PC-3 (cell line): ENCODE measurements around the gene FGFR2. TPM values are rescaled to one million over a fixed set of nuclear protein-coding genes. Genes with fewer than 3 reads are reported as not detected.

Experiments
- ATAC-seq: fragments of 200-7000 bp; cut with Tn5 transposase; 2 replicates; pipeline ENCODE4 v1.9.1; 2020; ENCODE audit warnings: mild to moderate bottlenecking, moderate library complexity
- BruUV-seq: library from RNA; stranded (reverse); fragments of 400-500 nt; replicated peaks from 2 replicates; lab custom pipeline; 2021; lab: Mats Ljungman, UMichigan
- CTCF ChIA-PET: fragments of 300-600 bp; sonication (Branson Sonifier 250); formaldehyde crosslinking; loops from one replicate; lab custom pipeline; 2022; ENCODE audit warnings: antibody characterized with exemption; lab: Charles Lee
- POLR2A ChIA-PET: fragments of 300-600 bp; sonication (Branson Sonifier 250); formaldehyde crosslinking; loops from one replicate; lab custom pipeline; 2022; ENCODE audit warnings: antibody characterized with exemption; ENCODE audit not compliant: unreplicated experiment; lab: Charles Lee
- DNase-seq: peaks from one replicate; pipeline ENCODE4 v3.0.0-alpha.2; 2015
- H2AFZ ChIP-seq: fragments of 300-600 bp; sonication (generic); 2 replicates; pipeline ENCODE4 v1.6.0; 2016; ENCODE audit warnings: antibody characterized with exemption, low read length
- H3F3A ChIP-seq: fragments of 300-600 bp; sonication (generic); one replicate; pipeline ENCODE4 v1.6.0; 2017; ENCODE audit warnings: antibody characterized with exemption, low read length, control low read depth, mild to moderate bottlenecking; ENCODE audit not compliant: unreplicated experiment
- H3K27ac ChIP-seq: fragments of 300-600 bp; sonication (generic); 2 replicates; pipeline ENCODE4 v1.5.1; 2016; ENCODE audit warnings: mild to moderate bottlenecking, low read length
- H3K27me3 ChIP-seq: fragments of 300-600 bp; sonication (generic); 2 replicates; pipeline ENCODE4 v1.6.1; 2016; ENCODE audit warnings: low read length, mixed read lengths
- H3K36me3 ChIP-seq: fragments of 300-600 bp; sonication (generic); 2 replicates; pipeline ENCODE4 v1.6.1; 2016; ENCODE audit warnings: low read depth, mixed run types, low read length, mixed read lengths
- H3K4me1 ChIP-seq: fragments of 300-600 bp; sonication (generic); 2 replicates; pipeline ENCODE4 v1.5.1; 2016; ENCODE audit warnings: low read length; ENCODE audit not compliant: insufficient read depth
- H3K4me2 ChIP-seq: fragments of 300-600 bp; sonication (generic); 2 replicates; pipeline ENCODE4 v1.6.0; 2016; ENCODE audit warnings: low read length
- H3K4me3 ChIP-seq: fragments of 300-600 bp; sonication (generic); 2 replicates; pipeline ENCODE4 v1.5.1; 2016; ENCODE audit warnings: mild to moderate bottlenecking, low read length, mixed read lengths
- H3K79me2 ChIP-seq: fragments of 300-600 bp; sonication (generic); 2 replicates; pipeline ENCODE4 v1.6.1; 2017; ENCODE audit warnings: low read length, mixed read lengths
- H3K9ac ChIP-seq: fragments of 300-600 bp; sonication (generic); 2 replicates; pipeline ENCODE4 v1.6.0; 2016; ENCODE audit warnings: mild to moderate bottlenecking, low read length
- H3K9me2 ChIP-seq: fragments of 300-600 bp; sonication (generic); replicated peaks from 2 replicates; pipeline ENCODE4 v1.6.1; 2016; ENCODE audit warnings: mixed run types, low read length, mixed read lengths
- H3K9me3 ChIP-seq: fragments of 300-600 bp; sonication (generic); 2 replicates; pipeline ENCODE4 v1.6.1; 2016; ENCODE audit warnings: low read length, mixed read lengths
- H4K20me1 ChIP-seq: fragments of 300-600 bp; sonication (generic); 2 replicates; pipeline ENCODE4 v1.6.1; 2016; ENCODE audit warnings: low read length, mixed read lengths
- EZH2 ChIP-seq: fragments of 300-600 bp; sonication (generic); IDR thresholded peaks from one replicate; pipeline ENCODE4 v1.6.1; 2017; ENCODE audit warnings: antibody characterized with exemption, mild to moderate bottlenecking, low read length; ENCODE audit not compliant: unreplicated experiment
- EZH2phosphoT487 ChIP-seq: fragments of 300-600 bp; sonication (generic); IDR thresholded peaks from 2 replicates; pipeline ENCODE4 v1.6.1; 2018; ENCODE audit warnings: mild to moderate bottlenecking, antibody characterized with exemption, low read length, borderline replicate concordance
- intact Hi-C: fragments of 100-400 bp; cut with micrococcal nuclease; formaldehyde crosslinking; loops from 2 replicates; pipeline ENCODE4 v1.9.0; 2023
- total RNA-seq: library from RNA; depleted of rRNA; stranded (reverse); fragments of >200 nt; gene quantifications from 2 replicates; pipeline ENCODE4 v1.2.3, GENCODE V29; 2014
- TF ChIP-seq, protein P1 (sequence below): fragments of 300-600 bp; sonication (generic); conservative IDR thresholded peaks from 2 replicates; pipeline ENCODE4 v1.5.1; 2017; ENCODE audit warnings: antibody characterized with exemption, low read depth, mild to moderate bottlenecking, low read length

The FGFR2 gene
- total RNA-seq, 1 experiment from 2014 or later = 0.36 TPM

DNA sequence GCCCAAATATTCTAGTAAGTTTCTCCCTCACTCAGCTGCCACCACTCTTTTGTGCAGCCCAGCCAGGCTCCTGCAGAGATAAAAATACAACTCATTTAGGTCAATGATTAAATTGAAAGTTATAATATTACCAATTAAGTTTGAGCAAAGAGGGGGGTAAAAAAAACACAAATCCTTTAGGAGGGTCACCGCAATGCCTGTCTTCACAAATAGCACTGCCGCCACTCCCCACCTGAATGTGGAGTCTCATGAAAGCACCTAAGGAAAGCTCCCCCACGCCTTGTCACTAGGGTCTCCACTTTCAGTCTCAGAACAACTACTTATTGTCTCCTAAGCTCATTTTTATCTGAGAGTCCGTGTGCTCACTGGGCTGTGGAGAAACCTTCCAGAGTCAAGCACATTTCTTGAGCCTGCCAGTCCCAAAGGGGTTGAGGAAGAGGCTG is 148.7 kb downstream of the FGFR2 start:
- Histone ChIP-seq H3F3A (no peaks in the 10 kb centered on the region), H3K27me3 (peaks cover 25% of the 10 kb centered on the region; the same call in 1 of the 2 replicates), H3K4me1 (no peaks in the 10 kb centered on the region), H3K4me3 (no peak overlapping the region), H3K9me3 (no peaks in the 10 kb centered on the region), H3K4me2 (no peak overlapping the region), H2AFZ (no peak overlapping the region), H3K36me3 (no peaks in the 10 kb centered on the region), H3K79me2 (no peaks in the 10 kb centered on the region), H3K27ac (no peak overlapping the region), H4K20me1 (no peaks in the 10 kb centered on the region), H3K9me2 (no peaks in the 10 kb centered on the region), H3K9ac (no peak overlapping the region)
- ATAC-seq (no peak), DNase-seq (no peak)
- BruUV-seq = no TSS peak
- CTCF ChIA-PET = no interaction called here
- POLR2A ChIA-PET = no interaction called here
- intact Hi-C loops = no loop called here
- TF ChIP-seq EZH2phosphoT487 = no peak
- TF ChIP-seq EZH2 = no peak
- TF ChIP-seq, protein P1, sequence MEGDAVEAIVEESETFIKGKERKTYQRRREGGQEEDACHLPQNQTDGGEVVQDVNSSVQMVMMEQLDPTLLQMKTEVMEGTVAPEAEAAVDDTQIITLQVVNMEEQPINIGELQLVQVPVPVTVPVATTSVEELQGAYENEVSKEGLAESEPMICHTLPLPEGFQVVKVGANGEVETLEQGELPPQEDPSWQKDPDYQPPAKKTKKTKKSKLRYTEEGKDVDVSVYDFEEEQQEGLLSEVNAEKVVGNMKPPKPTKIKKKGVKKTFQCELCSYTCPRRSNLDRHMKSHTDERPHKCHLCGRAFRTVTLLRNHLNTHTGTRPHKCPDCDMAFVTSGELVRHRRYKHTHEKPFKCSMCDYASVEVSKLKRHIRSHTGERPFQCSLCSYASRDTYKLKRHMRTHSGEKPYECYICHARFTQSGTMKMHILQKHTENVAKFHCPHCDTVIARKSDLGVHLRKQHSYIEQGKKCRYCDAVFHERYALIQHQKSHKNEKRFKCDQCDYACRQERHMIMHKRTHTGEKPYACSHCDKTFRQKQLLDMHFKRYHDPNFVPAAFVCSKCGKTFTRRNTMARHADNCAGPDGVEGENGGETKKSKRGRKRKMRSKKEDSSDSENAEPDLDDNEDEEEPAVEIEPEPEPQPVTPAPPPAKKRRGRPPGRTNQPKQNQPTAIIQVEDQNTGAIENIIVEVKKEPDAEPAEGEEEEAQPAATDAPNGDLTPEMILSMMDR = no peak

DNA sequence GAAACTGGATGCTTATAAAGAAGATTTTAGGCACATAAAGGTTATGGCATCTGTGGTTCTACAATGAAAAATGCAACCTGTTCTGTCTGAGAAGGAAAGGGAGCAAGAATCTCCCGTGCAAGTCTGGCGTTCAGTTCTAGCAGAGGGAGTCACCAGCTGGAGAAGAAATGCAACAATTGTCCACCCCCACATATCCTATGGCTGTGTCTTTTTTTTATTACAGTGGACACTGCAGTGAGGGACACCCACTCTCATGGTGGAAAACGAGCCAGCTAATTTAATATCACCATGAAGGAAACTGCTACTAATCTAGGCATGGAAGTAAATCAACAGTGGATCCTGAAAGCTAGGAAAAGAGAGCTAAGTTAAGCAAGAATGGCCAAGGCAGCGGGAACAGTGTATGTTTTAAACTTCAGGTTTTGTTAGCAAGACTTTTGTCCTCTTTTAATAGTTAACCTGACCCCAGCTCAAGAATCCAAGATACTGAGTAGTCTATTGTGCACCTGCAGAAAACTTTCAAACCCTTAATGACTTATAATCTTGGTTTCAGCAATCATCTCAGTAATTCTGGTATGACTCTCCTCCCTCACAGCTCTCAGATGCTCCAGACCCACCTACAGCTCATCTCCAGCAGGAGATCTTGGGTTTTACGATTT is 149.3 kb downstream of the FGFR2 start:
- Histone ChIP-seq H3K4me3 (no peak overlapping the region), H3K9me3 (no peaks in the 10 kb centered on the region), H3K9me2 (no peaks in the 10 kb centered on the region), H3K4me2 (no peak overlapping the region), H3K9ac (no peak overlapping the region), H2AFZ (no peak overlapping the region), H4K20me1 (no peaks in the 10 kb centered on the region), H3K79me2 (no peaks in the 10 kb centered on the region), H3K4me1 (no peaks in the 10 kb centered on the region), H3F3A (no peaks in the 10 kb centered on the region), H3K27ac (no peak overlapping the region), H3K27me3 (peaks cover 29% of the 10 kb centered on the region; the same call in 1 of the 2 replicates), H3K36me3 (no peaks in the 10 kb centered on the region)
- DNase-seq (no peak), ATAC-seq (no peak)
- TF ChIP-seq, protein P1 = no peak
- TF ChIP-seq EZH2phosphoT487 = no peak
- no peak for TF ChIP-seq EZH2
- ChIA-PET CTCF (no interaction called here), POLR2A (no interaction called here)
- intact Hi-C loops = no loop called here
- no TSS peak for BruUV-seq

DNA sequence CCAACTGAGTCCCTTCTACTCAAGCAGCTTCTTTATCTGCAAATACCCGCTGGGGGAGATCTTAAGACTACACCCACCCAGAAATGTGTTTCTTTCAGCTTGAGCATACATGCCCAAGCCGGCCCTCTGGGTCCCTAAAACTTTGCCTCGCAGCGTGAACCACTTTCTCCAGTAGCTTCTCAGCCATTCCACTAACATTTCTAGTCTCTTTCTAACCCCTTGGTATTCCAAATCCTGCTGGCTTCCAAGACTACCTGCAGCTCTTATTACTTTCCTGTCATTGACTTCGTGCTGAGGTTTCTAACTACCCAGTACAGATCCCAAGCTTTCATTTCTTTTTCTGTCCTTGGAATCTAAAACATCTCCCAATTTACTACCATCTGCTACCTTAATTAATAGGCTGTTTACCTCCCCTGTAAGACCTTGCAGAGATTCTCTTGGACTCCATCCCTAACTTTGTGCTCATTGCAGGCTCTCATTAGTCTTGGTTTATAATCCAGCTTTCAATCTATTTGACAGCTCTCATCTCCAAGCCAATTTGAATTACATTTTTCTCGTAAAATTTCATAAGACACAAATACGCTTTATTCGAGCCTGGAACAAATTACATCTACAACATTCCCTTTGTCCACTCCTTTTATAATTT is 153.6 kb downstream of the FGFR2 start:
- Histone ChIP-seq H3K36me3 (no peaks in the 10 kb centered on the region), H3K27ac (no peak overlapping the region), H4K20me1 (no peaks in the 10 kb centered on the region), H3F3A (no peaks in the 10 kb centered on the region), H3K9me2 (no peaks in the 10 kb centered on the region), H3K4me3 (no peak overlapping the region), H3K4me2 (no peak overlapping the region), H3K9ac (no peak overlapping the region), H3K79me2 (no peaks in the 10 kb centered on the region), H3K4me1 (no peaks in the 10 kb centered on the region), H2AFZ (no peak overlapping the region), H3K27me3 (peaks cover 26% of the 10 kb centered on the region; the same call in 1 of the 2 replicates), H3K9me3 (no peaks in the 10 kb centered on the region)
- intact Hi-C loops = no loop called here
- TF ChIP-seq, protein P1 = no peak
- no peak for TF ChIP-seq EZH2phosphoT487
- TF ChIP-seq EZH2 = no peak
- ATAC-seq (no peak), DNase-seq (no peak)
- CTCF ChIA-PET = no interaction called here
- no TSS peak for BruUV-seq
- POLR2A ChIA-PET = no interaction called here
